Upper lobe of right lung (tissue), 1 donor: ENCODE measurements around the gene FEN1. TPM values are rescaled to one million over a fixed set of nuclear protein-coding genes. Genes with fewer than 3 reads are reported as not detected.

Source experiments
- ATAC-seq: fragments of 200-7000 bp; cut with Tn5 transposase; one replicate; pipeline ENCODE4 v1.9.1; 2020; ENCODE audit warnings: mild to moderate bottlenecking, moderate library complexity
- DNase-seq: peaks from one replicate; pipeline ENCODE4 v3.0.0-alpha.2; 2020
- H3K27ac ChIP-seq: fragments of 200-600 bp; one replicate; pipeline ENCODE4 v1.8.0; 2022
- H3K27me3 ChIP-seq: fragments of 200-600 bp; one replicate; pipeline ENCODE4 v1.8.0; 2022; ENCODE audit warnings: mild to moderate bottlenecking
- H3K36me3 ChIP-seq: fragments of 200-600 bp; one replicate; pipeline ENCODE4 v1.8.0; 2022
- H3K4me1 ChIP-seq: fragments of 200-600 bp; one replicate; pipeline ENCODE4 v1.8.0; 2022
- H3K4me3 ChIP-seq: fragments of 200-600 bp; one replicate; pipeline ENCODE4 v1.8.0; 2022; ENCODE audit warnings: mild to moderate bottlenecking
- H3K9me3 ChIP-seq: fragments of 200-600 bp; one replicate; pipeline ENCODE4 v1.8.0; 2022
- intact Hi-C: fragments of 100-400 bp; cut with DNase I; formaldehyde crosslinking; loops from one replicate; pipeline ENCODE4 v1.11.0; 2022
- total RNA-seq: library from RNA; stranded (reverse); fragmentation: NEBNext Ultra II Directional; extraction: Animal tissue kit (Norgen Biotek cat#: 25700); gene quantifications from one replicate; pipeline ENCODE4 v1.2.1, GENCODE V29; 2021
- TF ChIP-seq, protein P1 (sequence below): fragments of 200-600 bp; IDR thresholded peaks from one replicate; pipeline ENCODE4 v1.8.0; 2022; ENCODE audit warnings: antibody characterized with exemption
- donor health status: DM: no; HTN: yes; CAD: no; lungs with severe emphysema.

The FEN1 gene
- total RNA-seq, 1 donor from 2014 or later: 4.9 TPM

DNA sequence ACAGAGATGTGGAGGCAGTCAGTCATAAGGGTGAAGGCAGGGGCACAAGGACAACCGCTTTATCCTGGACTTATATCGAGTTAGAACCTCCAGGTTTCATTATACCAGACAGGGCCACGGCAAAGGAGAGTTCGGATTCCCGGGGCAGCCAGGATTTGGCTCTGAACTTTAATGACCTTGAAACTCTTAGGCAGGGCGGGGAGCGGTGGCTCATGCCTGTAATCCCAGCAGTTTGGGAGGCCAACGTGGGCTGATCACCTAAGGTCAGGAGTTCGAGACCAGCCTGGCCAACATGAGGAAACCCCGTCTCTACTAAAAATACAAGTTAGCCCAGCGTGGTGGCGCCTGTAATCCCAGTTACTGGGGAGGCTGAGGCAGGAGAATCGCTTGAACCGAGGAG is 41.3 kb upstream of the FEN1 start:
- TF ChIP-seq, protein P1, sequence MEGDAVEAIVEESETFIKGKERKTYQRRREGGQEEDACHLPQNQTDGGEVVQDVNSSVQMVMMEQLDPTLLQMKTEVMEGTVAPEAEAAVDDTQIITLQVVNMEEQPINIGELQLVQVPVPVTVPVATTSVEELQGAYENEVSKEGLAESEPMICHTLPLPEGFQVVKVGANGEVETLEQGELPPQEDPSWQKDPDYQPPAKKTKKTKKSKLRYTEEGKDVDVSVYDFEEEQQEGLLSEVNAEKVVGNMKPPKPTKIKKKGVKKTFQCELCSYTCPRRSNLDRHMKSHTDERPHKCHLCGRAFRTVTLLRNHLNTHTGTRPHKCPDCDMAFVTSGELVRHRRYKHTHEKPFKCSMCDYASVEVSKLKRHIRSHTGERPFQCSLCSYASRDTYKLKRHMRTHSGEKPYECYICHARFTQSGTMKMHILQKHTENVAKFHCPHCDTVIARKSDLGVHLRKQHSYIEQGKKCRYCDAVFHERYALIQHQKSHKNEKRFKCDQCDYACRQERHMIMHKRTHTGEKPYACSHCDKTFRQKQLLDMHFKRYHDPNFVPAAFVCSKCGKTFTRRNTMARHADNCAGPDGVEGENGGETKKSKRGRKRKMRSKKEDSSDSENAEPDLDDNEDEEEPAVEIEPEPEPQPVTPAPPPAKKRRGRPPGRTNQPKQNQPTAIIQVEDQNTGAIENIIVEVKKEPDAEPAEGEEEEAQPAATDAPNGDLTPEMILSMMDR: no peak
- Histone ChIP-seq H3K9me3 (no peaks in the 10 kb centered on the region), H3K27ac (no peak overlapping the region), H3K4me1 (peaks cover 4% of the 10 kb centered on the region), H3K27me3 (no peaks in the 10 kb centered on the region), H3K36me3 (no peaks in the 10 kb centered on the region), H3K4me3 (no peak overlapping the region)
- no peak for DNase-seq
- intact Hi-C loops: no loop called here
- ATAC-seq: no peak

DNA sequence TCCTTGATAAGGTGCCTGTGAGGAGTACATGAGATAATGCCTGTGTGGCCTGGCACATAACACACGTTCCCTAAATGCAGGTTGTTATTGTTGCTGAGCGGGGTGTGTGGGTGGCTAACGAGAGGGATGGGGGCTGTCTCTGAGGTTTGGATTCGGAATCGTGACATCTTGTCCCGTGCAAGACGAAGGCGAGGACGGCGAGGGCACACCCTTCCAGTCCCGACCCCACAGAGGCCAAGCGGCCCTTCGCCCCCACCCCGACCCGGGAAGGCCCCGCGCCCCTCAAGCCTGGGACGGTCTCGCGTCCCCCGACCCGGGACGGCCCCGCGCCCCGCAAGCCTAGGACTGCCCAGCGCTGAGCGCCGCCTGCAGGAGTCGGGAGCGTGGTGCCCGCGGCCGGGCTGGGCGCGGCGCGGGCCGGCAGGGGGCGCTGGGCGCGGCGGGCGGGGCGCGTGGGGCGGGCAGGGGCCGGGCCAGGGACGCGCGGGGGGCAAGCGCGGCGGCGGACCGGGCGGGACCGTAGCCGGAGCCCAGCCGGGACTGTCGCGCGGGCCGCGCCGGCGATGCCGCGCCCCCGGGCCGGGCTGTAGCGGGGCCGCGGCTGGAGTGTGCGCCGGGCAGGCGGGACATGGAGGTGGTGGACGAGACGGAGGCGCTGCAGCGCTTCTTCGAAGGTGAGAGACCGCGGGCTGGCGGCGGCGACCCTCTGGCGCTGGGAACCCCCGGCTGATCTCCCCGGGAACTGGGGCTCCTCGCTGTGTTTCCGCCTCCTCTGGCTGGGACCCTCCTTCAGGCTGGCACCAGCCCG is 40.4 kb upstream of the FEN1 start, which contains the start of gene MYRF:
MYRF (plus strand) TSS at position 520 of the 808 bp plus-strand sequence; CDS start at position 629, 109 bp downstream.
- DNase-seq: peak; percentile 77
- peak within 1 kb of the TSS; percentile 36 for H3K27ac ChIP-seq
- peak within 1 kb of the TSS; percentile 44 for H3K4me3 ChIP-seq
- peak; percentile 72 for ATAC-seq
- H3K4me1 ChIP-seq: peaks cover 4% of the 10 kb centered on the region
- intact Hi-C loops: no loop called here
- H3K9me3 ChIP-seq: no peaks in the 10 kb centered on the region
- H3K36me3 ChIP-seq: no peaks in the 10 kb centered on the region
- TF ChIP-seq, protein P1: peak; percentile 36
- no peaks in the 10 kb centered on the region for H3K27me3 ChIP-seq

DNA sequence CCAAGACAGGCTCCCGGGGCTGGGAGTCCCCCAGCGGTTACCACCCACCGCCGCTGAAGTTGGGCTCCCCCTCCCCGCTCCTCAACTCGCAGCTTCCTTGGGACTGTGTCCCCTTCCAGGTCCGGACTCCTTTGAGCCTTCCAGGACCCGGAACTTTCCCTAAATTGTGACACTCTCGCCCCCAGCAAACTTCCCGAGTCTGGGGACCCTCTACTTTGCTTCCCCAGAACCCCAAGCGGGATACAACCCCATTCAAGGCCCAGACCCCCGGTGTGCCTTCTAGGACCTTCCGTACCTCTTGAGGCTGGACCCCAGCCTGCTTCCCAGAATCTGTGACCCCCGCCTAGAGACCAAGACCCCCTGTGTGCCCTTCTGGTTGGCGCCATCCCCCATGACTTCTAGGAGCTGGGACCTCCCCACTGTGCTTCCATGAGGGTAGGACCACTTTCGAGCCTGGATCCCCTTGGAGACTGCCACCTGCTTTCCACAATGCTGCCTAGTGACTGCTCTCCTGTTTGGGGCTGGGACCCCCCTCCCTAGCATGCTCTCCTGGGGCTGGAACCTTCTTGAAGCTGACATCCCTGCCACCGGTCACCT is 39.7 kb upstream of the FEN1 start:
- Histone ChIP-seq H3K4me1 (peaks cover 4% of the 10 kb centered on the region), H3K9me3 (no peaks in the 10 kb centered on the region), H3K36me3 (no peaks in the 10 kb centered on the region), H3K27me3 (peaks cover 5% of the 10 kb centered on the region), H3K4me3 (peak overlapping the region; percentile 44), H3K27ac (peak overlapping the region; percentile 36)
- TF ChIP-seq, protein P1: no peak
- DNase-seq (no peak), ATAC-seq (no peak)
- intact Hi-C loops: no loop called here

DNA sequence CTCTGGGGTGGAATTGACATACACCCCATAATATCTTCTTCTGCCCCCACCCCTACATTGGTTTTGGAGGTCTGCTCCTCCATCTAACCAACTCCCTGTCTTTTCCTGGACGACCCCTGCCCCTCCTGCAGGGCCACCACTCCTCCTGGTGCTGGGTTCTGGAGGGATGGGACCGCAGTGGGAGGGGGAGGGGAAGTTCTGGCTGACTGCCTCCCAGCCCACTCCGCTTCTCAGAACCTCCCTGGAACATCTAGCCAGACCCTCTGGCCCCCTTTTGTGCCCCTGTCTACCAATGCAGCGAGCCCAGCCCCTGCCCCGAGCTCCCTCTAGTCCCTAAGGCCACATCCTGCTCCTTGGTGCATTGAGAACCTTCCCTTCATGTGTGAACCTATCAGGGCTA is 39.0 kb upstream of the FEN1 start:
- DNase-seq (no peak), ATAC-seq (no peak)
- H3K4me3 ChIP-seq: peak overlapping the region; percentile 44
- H3K27me3 ChIP-seq: peaks cover 5% of the 10 kb centered on the region
- no peaks in the 10 kb centered on the region for H3K36me3 ChIP-seq
- no peaks in the 10 kb centered on the region for H3K9me3 ChIP-seq
- TF ChIP-seq, protein P1: no peak
- intact Hi-C loops: no loop called here
- peak overlapping the region; percentile 47 for H3K27ac ChIP-seq
- H3K4me1 ChIP-seq: peaks cover 4% of the 10 kb centered on the region

DNA sequence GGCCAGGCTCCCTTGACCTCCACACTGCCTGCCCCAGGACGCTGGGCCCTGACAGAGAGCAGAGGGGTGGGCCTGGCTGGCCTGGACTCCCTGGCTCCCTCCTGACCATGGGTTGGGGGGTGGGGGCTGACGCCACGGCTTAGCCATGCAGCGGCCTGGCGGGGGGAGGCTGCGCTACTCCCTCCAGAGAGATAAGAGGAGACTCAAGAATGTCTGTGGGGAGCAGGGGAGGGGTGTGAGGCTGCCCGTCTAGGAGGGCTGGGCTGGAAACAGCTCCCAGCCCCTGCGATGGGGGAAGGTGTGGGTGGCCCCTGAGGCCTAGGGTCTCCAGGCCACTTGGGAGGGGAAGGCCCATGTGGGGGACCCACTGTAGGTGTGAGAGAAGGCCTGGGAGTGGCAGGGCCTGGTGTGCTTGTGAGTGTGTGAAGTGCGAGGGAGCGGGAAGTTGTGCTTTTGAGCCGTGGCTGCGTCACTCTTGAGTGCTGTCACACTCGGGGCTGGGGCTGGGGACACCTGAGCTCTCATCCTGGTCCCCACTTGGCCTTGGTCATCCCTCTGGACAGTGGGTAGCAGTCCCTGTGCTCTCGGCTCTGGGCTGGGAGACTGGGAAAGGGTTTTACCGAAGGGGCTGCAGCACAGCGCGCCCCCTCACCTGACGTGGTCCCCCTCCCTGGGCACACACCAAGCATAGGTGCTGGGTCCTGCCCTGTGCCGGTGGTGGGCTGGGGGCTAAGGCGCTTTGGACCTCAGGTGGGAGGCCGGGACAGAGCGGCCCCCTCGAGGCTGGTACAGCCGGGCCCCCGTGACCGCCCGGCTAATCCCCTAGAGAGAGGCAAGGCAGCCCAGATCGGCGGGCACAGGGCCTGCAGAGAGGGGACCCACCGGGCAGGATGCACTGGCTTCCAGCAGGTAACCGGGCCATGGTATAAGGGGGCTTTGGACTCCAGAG is 37.9 kb upstream of the FEN1 start:
- Histone ChIP-seq H3K36me3 (no peaks in the 10 kb centered on the region), H3K4me1 (peaks cover 4% of the 10 kb centered on the region), H3K27me3 (peaks cover 5% of the 10 kb centered on the region), H3K4me3 (peak overlapping the region; percentile 44), H3K9me3 (no peaks in the 10 kb centered on the region), H3K27ac (peak overlapping the region; percentile 47)
- DNase-seq (peak; percentile 81), ATAC-seq (peak; percentile 70)
- TF ChIP-seq, protein P1: no peak
- intact Hi-C loops: no loop called here
